Common myeloid progenitor, CD34-positive (primary cell): ENCODE results near the gene CCR7.

Source experiments
- CTCF ChIA-PET: fragments of 350-600 bp; sonication (Branson Sonifier 250); formaldehyde crosslinking; loops from one replicate; lab custom pipeline; 2021; ENCODE audit warnings: antibody characterized with exemption; lab: Charles Lee
- POLR2A ChIA-PET: fragments of 350-600 bp; sonication (Branson Sonifier 250); formaldehyde crosslinking; loops from one replicate; lab custom pipeline; 2021; ENCODE audit warnings: antibody characterized with exemption; lab: Charles Lee
- DNase-seq, 3 donors: peaks; one replicate each; pipeline versions ENCODE4 v3.0.0 to v3.0.0-alpha.2; 2013
- H3K27ac ChIP-seq, 2 experiments: 1 replicate in 1 of 2; 2 replicates in 1 of 2; pipeline ENCODE4 v1.7.0; 2013; ENCODE audit warnings: inconsistent platforms in 2 of 2, low read length in 2 of 2, mild to moderate bottlenecking in 2 of 2, low read depth in 1 of 2, moderate library complexity in 1 of 2; ENCODE audit not compliant: severe bottlenecking in 2 of 2, insufficient read depth in 1 of 2, poor library complexity in 1 of 2
- H3K27me3 ChIP-seq, 5 experiments: replicated peaks in 2 of 5; 1 replicate in 3 of 5; 2 replicates in 2 of 5; pipeline versions ENCODE4 v1.6.1 to v1.7.0; 2013; ENCODE audit warnings: low read length in 4 of 5, mild to moderate bottlenecking in 2 of 5, moderate library complexity in 2 of 5, inconsistent platforms in 1 of 5; ENCODE audit not compliant: insufficient read depth in 5 of 5, control insufficient read depth in 4 of 5
- H3K36me3 ChIP-seq, 4 experiments: 1 replicate in 2 of 4; 2 replicates in 2 of 4; pipeline versions ENCODE4 v1.6.1 to v1.7.0; 2013; ENCODE audit warnings: low read length in 3 of 4, control low read depth in 1 of 4, mild to moderate bottlenecking in 1 of 4; ENCODE audit not compliant: control insufficient read depth in 4 of 4, insufficient read depth in 4 of 4
- H3K4me1 ChIP-seq, 4 experiments: 1 replicate in 3 of 4; 2 replicates in 1 of 4; pipeline versions ENCODE4 v1.6.1 to v1.7.1; 2013; ENCODE audit warnings: low read length in 3 of 4, mild to moderate bottlenecking in 3 of 4, control low read depth in 1 of 4, inconsistent platforms in 1 of 4, moderate library complexity in 1 of 4; ENCODE audit not compliant: control insufficient read depth in 4 of 4, insufficient read depth in 4 of 4; ENCODE audit errors: control extremely low read depth in 1 of 4
- H3K4me3 ChIP-seq, 7 experiments: 1 replicate in 4 of 7; 2 replicates in 3 of 7; pipeline versions ENCODE4 v1.5.1 to v1.7.0; 2013; ENCODE audit warnings: mild to moderate bottlenecking in 7 of 7, low read length in 6 of 7, moderate library complexity in 6 of 7, inconsistent platforms in 2 of 7, low read depth in 2 of 7, control low read depth in 1 of 7; ENCODE audit not compliant: insufficient read depth in 4 of 7, control insufficient read depth in 1 of 7; ENCODE audit errors: extremely low read depth in 1 of 7
- H3K9me3 ChIP-seq, 5 experiments: 1 replicate in 4 of 5; 2 replicates in 1 of 5; pipeline versions ENCODE4 v1.6.1 to v1.7.1; 2013; ENCODE audit warnings: low read length in 4 of 5, mild to moderate bottlenecking in 2 of 5, inconsistent platforms in 1 of 5, low read depth in 1 of 5, moderate library complexity in 1 of 5; ENCODE audit not compliant: control insufficient read depth in 4 of 5, insufficient read depth in 2 of 5; ENCODE audit errors: control extremely low read depth in 1 of 5
- WGBS: methylation state at CpG from one replicate; pipeline ENCODE4 v1.1.5; 2013; ENCODE audit not compliant: insufficient coverage; 5-methylcytosine and 5-hydroxymethylcytosine counted together

The CCR7 gene

DNA sequence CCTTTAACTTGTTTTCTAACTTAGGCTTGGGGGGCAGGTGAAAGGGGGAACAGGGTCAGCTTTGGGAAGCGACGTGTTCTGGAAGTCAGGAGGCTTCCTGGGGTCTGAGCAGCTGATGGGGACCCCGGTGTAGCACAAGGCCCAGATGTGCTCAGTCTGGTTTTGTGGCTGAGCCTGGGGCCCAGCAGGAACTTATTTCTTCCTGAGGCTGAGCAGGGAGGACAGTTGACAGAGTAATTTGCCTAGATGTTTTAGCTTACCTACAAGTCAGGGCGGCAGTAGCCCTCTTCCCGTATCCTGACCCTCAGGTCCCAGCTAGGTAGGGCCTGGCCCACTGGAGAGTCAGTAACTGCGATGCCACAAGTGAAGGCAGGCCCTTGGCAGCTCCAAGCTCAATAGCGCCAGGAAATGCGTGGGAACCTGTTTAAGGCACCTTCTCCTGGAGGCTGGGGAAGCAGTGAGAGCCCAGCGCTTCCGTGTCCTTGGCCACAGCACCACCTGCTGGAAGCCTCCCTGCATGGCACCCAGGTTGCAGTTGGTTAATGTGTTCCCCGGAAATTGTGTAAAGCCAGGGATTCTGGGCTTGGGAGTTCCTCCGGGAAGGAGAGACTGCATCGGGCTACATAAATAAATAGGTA, 5.2 kb downstream of the CCR7 start:
- peaks cover 11 to 72% (median 59%) of the 10 kb centered on the region in 4 experiments for H3K4me1 ChIP-seq
- peaks cover 0 to 4% (median 0%) of the 10 kb centered on the region in 5 experiments for H3K27me3 ChIP-seq
- H3K4me3 ChIP-seq, result peak overlapping the region in 3 of 7 experiments; percentile 16 to 57 (median 19)
- peak; percentile 71 to 85 (median 83) for DNase-seq
- no peaks in the 10 kb centered on the region for H3K36me3 ChIP-seq
- WGBS, result 4% methylated on average over 12 of the region's 13 CpGs
- CTCF ChIA-PET, result interaction anchor here (0.6 to 21.4 kb wide), 36 partner anchors 10 to 202 kb away, joined by 3 to 401 read pairs (median 4); partner anchors contain the start of genes IGFBP4 and TOP2A
- POLR2A ChIA-PET, result interaction anchor here (1.1 to 1.6 kb wide), 2 partner anchors 22 to 23 kb away, joined by 3 to 4 read pairs; no protein-coding TSS in a partner anchor
- H3K9me3 ChIP-seq, result no peaks in the 10 kb centered on the region
- H3K27ac ChIP-seq, result no peak overlapping the region

DNA sequence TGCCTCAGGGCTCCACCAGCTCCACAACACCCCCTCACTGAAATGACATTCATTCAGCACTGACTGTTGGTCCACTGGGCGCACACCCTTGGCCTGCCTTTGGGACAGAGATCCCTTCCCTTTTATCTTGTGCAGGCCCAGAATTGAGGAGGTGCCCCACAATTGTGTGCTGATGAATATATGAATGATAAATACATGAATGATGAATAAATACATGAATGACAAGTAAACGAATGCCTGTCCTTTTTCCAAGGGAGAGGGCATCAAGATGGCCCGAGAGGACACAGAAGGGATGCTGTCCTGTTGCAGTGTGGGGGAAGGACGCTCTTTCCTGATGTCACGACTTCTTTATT, 5.7 kb downstream of the CCR7 start:
- no peaks in the 10 kb centered on the region for H3K36me3 ChIP-seq
- no peaks in the 10 kb centered on the region for H3K9me3 ChIP-seq
- WGBS, result 75% methylated on average over 5 of the region's 5 CpGs
- no peak overlapping the region for H3K27ac ChIP-seq
- ChIA-PET POLR2A (interaction anchor here (1.1 kb wide), 1 partner anchor 23 kb away, joined by 3 read pairs; no protein-coding TSS in a partner anchor), CTCF (interaction anchor here (0.6 to 21.4 kb wide), 34 partner anchors 10 to 202 kb away, joined by 3 to 401 read pairs (median 4); partner anchors contain the start of genes IGFBP4 and TOP2A)
- H3K4me1 ChIP-seq, result peaks cover 11 to 70% (median 59%) of the 10 kb centered on the region in 4 experiments
- peaks cover 0 to 4% (median 0%) of the 10 kb centered on the region in 5 experiments for H3K27me3 ChIP-seq
- H3K4me3 ChIP-seq, result peak overlapping the region in 1 of 7 experiments; percentile 57
- no peak for DNase-seq

DNA sequence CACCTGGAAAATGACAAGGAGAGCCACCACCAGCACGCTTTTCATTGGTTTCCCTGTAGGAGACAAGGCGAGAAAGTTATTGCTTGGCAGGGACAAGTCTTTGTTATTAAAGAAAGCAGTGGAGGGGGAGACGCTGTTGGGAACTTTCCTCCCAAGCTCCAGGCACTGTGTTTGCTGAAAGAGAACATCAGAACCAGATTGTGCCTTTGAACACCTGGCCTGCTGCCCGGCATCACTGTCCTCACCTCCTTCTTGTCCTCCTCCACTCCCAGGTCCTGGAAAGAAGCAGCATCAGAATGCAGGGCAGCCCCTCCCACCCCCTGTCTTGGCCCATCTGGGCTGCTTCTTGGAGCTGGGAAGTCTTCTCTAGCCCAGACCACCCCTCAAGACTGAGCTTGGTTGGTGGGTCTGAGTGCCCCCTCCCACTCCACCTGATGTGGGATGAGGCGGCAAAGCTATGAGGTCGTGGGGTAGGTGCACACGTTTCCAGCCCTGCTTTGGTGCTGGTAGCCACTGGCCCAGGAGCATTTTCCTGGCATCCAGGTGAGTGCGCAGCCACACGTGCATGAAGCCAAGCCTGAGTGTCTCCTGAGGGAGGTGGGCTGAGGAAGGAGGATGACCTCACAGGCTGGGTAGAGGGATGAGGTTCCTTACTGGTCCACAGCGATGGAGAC, 6.2 kb downstream of the CCR7 start:
- Histone ChIP-seq H3K9me3 (no peaks in the 10 kb centered on the region), H3K27ac (no peak overlapping the region), H3K36me3 (no peaks in the 10 kb centered on the region), H3K27me3 (peaks cover 0 to 4% (median 0%) of the 10 kb centered on the region in 5 experiments), H3K4me1 (peaks cover 11 to 72% (median 62%) of the 10 kb centered on the region in 4 experiments), H3K4me3 (no peak overlapping the region)
- DNase-seq, result no peak
- ChIA-PET POLR2A (interaction anchor here (1.0 to 1.1 kb wide), 2 partner anchors 24 to 111 kb away, joined by 3 to 4 read pairs; no protein-coding TSS in a partner anchor), CTCF (interaction anchor here (1.0 to 21.4 kb wide), 21 partner anchors 9 to 201 kb away, joined by 3 to 401 read pairs (median 6); partner anchors contain the start of gene IGFBP4)
- 96% methylated on average over 8 of the region's 10 CpGs for WGBS

DNA sequence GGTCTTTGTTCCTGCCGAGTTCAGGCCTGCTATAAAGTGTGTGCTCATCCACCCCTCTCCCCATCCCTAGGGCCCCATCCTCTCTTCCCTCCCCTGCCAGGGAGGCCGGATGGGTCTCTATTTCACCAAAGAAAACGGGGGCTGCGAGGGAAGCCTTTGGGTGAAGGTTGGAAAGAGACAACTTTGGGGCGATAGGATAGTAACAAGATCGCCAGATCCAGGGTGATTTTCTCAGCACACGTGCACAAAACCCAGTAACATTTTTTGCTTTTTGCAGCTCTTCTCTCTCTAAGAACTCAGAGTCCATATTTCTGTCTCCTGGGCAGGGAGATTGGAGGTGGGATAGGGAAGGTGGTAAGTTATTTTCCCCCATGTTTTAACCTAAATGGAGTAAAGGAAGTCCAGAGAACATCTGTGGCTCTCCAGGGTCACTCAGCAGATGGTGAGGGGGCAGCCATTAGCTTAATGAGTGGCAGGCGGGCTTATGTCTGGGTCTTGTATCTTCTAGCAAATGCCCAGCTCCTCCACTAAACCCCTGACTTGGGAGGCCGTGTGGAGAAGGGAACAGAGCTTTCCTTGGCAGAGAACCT, 6.9 kb downstream of the CCR7 start:
- Histone ChIP-seq H3K27ac (no peak overlapping the region), H3K27me3 (peaks cover 0 to 2% (median 0%) of the 10 kb centered on the region in 5 experiments), H3K9me3 (no peaks in the 10 kb centered on the region), H3K4me1 (peaks cover 12 to 75% (median 65%) of the 10 kb centered on the region in 4 experiments), H3K4me3 (no peak overlapping the region), H3K36me3 (no peaks in the 10 kb centered on the region)
- no peak for DNase-seq
- WGBS, result 93% methylated on average over 6 of the region's 9 CpGs
- ChIA-PET CTCF (interaction anchor here (0.7 to 21.4 kb wide), 16 partner anchors 11 to 201 kb away, joined by 3 to 401 read pairs (median 6); no protein-coding TSS in a partner anchor), POLR2A (interaction anchor here (1.0 to 2.1 kb wide), 2 partner anchors 25 to 110 kb away, joined by 4 to 8 read pairs; no protein-coding TSS in a partner anchor)

DNA sequence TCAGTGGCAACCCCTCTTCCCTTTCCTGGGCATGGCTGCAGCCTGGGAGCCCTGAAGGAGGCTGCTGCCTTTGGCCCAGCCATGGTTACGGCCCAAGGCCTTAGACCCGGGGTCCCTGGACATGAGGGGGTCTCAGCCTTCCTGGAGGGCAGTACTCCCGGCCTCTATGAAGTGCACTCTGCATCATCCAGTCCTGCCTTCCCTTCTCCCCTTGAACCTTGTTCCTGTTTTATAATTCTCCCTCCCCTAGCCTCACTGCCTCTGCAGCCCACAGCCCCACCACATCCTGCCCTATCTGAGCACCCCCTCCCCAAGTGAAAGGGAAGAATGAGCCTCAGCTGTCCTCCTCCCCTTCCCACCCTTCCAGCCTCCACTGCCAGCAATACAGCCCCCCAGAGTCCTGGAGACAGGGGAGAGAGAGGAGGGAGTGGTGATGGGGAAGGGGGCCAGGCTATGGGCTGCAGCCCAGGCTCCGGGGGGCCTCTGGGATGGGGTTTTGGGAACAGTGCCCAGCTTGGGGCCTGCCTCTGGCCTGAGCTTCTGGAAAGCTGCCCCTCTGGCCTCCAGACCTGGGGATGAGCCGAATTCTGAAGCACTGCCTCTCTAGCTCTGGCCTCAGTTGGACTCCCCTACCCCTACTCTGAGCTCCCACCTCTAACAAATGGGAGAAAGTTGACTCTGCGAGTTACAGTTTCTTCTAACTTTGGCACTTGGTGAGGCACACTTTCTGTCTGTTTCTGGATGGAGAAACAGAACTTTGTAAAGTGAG, 7.6 kb downstream of the CCR7 start:
- POLR2A ChIA-PET, result interaction anchor here (1.0 to 2.1 kb wide), 2 partner anchors 24 to 110 kb away, joined by 4 to 8 read pairs; no protein-coding TSS in a partner anchor
- Histone ChIP-seq H3K27ac (no peak overlapping the region), H3K9me3 (no peaks in the 10 kb centered on the region), H3K4me1 (peaks cover 15 to 81% (median 71%) of the 10 kb centered on the region in 4 experiments), H3K4me3 (peak overlapping the region in 3 of 7 experiments; percentile 16 to 32 (median 19)), H3K27me3 (peaks cover 0 to 2% (median 0%) of the 10 kb centered on the region in 5 experiments), H3K36me3 (no peaks in the 10 kb centered on the region)
- 0% methylated on average over 3 of the region's 6 CpGs for WGBS
- peak in 2 of 3 donors; percentile 70 to 74 for DNase-seq
- CTCF ChIA-PET, result interaction anchor here (0.7 to 21.4 kb wide), 10 partner anchors 10 to 200 kb away, joined by 3 to 401 read pairs (median 8); no protein-coding TSS in a partner anchor

DNA sequence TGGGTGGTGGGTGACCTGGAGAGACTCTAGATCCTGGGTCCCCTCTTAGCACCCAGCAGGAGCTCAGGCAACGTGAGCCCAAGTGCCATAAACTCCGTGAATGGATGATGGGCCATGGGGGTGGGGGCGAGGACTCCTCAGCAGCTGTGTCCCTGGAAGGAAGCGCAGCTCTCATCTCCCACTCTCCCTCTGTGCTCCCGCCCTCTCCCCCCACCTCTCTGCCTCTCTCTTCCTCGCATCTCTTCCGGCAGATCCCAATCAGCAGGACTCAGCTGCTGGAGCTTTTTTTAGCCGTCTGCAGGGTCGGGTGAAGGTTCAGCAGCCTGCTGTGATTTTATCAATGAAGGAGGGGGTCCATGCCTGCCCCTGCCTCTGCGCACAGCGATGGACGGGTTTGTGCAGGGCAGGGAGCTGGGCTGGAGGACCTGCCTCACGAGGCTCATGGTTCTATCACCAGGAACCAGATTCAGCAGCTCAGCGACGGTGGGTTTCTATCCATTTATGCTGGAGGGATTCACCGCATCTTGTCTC, 8.3 kb downstream of the CCR7 start:
- peak overlapping the region in 3 of 7 experiments; percentile 16 to 21 (median 19) for H3K4me3 ChIP-seq
- peaks cover 0 to 2% (median 0%) of the 10 kb centered on the region in 5 experiments for H3K27me3 ChIP-seq
- H3K27ac ChIP-seq, result no peak overlapping the region
- DNase-seq, result peak; percentile 73 to 93 (median 90)
- H3K36me3 ChIP-seq, result no peaks in the 10 kb centered on the region
- H3K9me3 ChIP-seq, result no peaks in the 10 kb centered on the region
- peaks cover 15 to 81% (median 71%) of the 10 kb centered on the region in 4 experiments for H3K4me1 ChIP-seq
- 0% methylated on average over 10 of the region's 16 CpGs for WGBS
- ChIA-PET CTCF (interaction anchor here (0.9 to 21.4 kb wide), 8 partner anchors 8 to 195 kb away, joined by 3 to 401 read pairs (median 4); partner anchors contain the start of gene CCR7), POLR2A (interaction anchor here (0.8 to 2.1 kb wide), 2 partner anchors 9 to 23 kb away, joined by 4 to 8 read pairs; no protein-coding TSS in a partner anchor)
